HG03159 (cell line): ENCODE data around the gene PTBP2.
A peak's percentile ranks its signal among the peaks of the same experiment; 100 is the strongest.

Experiments used
- ATAC-seq: cut with Tn5 transposase; IDR thresholded peaks from one replicate; pipeline ENCODE4 v1.9.1; 2021; ENCODE audit warnings: mild to moderate bottlenecking, moderate library complexity; ENCODE audit not compliant: unreplicated experiment

The PTBP2 gene

GRCh38 chr1:96820107-96820506 is 98.5 kb downstream of the PTBP2 start:
- no peak for ATAC-seq

GRCh38 chr1:96820671-96821070 is 99.1 kb downstream of the PTBP2 start:
- no peak for ATAC-seq

GRCh38 chr1:96825231-96825630 is 103.6 kb downstream of the PTBP2 start:
- ATAC-seq, result no peak

GRCh38 chr1:96825950-96826576 is 104.5 kb downstream of the PTBP2 start:
- no peak for ATAC-seq

- no peak for ATAC-seq
These were observed 111.8 kb downstream of the PTBP2 start for GRCh38 chr1:96833376-96833775.

- ATAC-seq, result no peak
These were observed 113.4 kb downstream of the PTBP2 start for GRCh38 chr1:96834986-96835385.

GRCh38 chr1:96837057-96837780 is 115.6 kb downstream of the PTBP2 start:
- ATAC-seq, result no peak

- ATAC-seq, result no peak
These were observed 116.2 kb downstream of the PTBP2 start for GRCh38 chr1:96837781-96838216.

GRCh38 chr1:96840396-96840795 is 118.8 kb downstream of the PTBP2 start:
- ATAC-seq, result no peak

GRCh38 chr1:96842215-96842614 is 120.6 kb downstream of the PTBP2 start:
- ATAC-seq, result no peak

GRCh38 chr1:96843196-96843595 is 121.6 kb downstream of the PTBP2 start:
- no peak for ATAC-seq

GRCh38 chr1:96843601-96844000 is 122.0 kb downstream of the PTBP2 start:
- no peak for ATAC-seq

GRCh38 chr1:96845464-96845863 is 123.9 kb downstream of the PTBP2 start:
- ATAC-seq, result peak; percentile 85

GRCh38 chr1:96861836-96862235 is 140.3 kb downstream of the PTBP2 start:
- no peak for ATAC-seq

- no peak for ATAC-seq
These were observed 141.9 kb downstream of the PTBP2 start for GRCh38 chr1:96863449-96863848.
